ENCODE data around the gene TMEM63C.

DNA sequence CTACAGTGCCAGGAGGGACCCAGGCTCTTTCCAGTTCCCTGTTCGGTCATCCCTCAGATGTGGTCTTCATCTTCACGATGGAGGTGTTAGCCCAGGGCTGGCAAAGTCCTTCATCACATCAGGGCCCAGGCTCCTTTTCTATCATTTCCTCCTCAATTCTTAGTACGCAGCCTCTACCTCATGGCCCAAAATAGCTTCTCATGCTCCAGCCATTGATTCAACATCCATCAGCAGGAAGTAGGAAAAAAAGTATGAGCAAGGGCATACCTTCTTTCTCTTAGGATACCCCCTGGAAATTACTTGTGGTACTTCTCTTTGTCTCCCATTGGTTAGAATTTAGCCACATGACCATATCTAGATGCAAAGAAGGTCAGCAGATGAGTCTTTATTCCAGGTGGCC lies 27.8 kb upstream of the TMEM63C start:
- TF ChIP-seq POLR2A (IDR thresholded peaks at IDR 0.05; ENCODE audit: low read length): no peak
- TF ChIP-seq GATA1 (IDR thresholded peaks at IDR 0.05; ENCODE audit: low read depth, low read length): no peak
